CD4-positive, alpha-beta T cell treated with Interleukin-15 for 4 hours (primary cell): ENCODE data around the gene HAP1.

Experiments
- DNase-seq: peaks from one replicate; pipeline ENCODE4 v3.0.0-alpha.2; 2020; ENCODE audit warnings: low spot score

The HAP1 gene

DNA sequence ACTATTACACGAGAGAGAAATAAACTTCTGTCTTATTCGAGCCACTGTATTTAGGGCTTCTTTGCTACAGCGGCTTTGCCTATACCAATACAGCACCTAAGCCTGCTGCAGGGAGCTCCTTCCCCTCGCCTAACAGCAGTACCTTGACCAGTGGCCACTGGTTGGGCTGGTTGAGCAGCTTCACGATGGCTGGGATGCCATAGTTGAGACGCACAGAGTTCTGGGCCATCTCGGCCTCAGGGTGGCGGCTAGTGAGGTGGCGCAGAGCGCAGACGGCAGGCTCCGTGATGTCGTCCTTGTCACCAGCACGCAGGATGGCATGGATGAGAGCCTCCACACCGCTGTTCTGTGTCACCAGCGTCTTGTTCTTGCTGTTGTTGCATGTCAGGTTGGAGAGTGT is 28.4 kb upstream of the HAP1 start:
- DNase-seq: no peak

DNA sequence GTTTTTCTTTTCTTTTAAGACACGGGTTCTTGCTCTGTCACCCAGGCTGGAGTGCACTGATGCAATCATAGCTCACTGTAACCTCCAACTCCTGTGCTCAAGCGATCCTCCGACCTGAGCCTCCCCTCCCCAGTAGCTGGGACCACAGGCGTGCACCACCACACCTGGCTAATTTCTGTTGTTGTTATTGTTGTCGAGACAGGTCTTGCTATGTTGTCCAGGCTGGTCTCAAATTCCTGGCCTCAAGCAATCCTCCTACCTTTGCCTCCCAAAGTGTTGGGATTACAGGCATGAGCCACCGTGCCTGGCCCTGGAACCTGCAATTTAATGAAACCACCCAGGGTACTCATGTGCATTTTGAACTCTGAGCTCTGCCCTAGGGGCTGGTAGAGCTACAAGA is 27.9 kb upstream of the HAP1 start:
- no peak for DNase-seq

DNA sequence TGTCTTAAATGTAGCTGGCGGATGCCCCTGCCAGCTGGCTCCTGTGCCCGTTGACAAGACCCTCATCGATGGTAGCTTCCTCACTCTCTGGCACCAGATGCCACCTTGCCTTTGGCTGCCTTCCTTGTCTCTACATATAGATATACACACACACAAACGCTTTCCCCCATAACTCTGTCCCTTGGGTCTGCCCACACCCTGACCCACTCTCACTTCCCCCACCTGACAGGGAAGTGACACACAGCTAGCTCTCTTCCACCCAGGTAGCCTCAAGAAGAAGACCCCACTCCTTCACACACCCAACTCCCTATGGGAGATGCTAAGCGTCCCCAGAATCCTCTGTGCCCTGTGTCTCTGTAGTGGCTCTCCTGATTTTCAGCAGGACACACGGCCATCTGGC is 26.4 kb upstream of the HAP1 start:
- no peak for DNase-seq

DNA sequence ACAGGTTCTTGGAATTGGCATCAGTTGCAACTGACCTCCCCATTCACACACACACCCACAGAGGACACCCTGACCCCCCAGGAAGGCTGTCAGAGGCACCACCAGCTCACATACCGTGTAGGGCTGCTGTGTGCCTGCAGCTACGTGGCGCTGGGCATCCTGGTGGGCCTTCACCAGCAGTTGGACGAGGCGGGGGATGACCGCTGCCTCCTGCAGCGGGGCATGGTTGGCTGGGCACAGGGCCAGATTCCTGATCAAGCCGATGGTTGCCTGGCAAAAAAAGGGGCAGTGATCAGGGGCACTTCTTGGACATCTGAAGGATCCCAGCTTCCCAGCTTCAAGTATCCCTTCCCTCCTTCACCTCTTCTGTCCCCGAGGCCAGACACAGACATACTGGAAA is 24.2 kb upstream of the HAP1 start:
- no peak for DNase-seq

DNA sequence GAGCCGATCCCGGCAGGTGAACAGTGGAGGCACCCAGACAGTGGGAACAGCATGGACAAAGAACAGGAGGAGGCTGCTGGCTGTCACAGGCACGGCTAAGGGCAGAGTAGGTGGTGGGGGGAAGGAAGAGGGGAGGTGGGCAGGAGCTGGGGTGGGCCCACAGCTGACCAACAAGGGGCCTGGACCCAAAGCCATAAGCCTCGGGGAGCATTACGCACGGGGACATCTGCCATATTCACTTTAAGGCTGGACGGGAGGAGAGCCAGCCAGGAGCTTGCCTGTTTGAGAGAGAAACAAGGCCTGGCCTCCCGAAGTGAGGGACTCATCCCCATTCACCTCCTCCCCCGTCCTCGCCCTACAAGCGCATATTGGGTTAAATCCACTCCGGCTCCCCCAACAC is 19.6 kb upstream of the HAP1 start:
- no peak for DNase-seq

DNA sequence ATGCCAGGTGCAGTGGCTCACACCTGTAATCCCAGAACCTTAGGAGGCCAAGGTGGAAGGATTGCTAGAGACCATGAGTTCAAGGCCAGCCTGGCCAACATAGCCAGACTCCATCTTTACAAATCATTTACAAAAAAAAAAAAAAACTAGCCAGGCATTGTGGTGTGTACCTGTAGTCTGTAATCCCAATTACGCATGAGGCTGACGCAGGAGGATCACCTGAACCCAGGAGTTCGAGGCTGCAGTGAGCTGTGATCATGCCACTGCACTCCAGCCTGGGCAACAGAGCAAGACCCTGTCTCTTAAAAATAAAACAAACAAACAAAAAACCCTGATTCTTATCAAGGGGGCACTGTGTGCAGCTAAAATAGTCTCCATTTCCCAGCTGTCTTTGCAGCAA is 16.8 kb upstream of the HAP1 start:
- no peak for DNase-seq

DNA sequence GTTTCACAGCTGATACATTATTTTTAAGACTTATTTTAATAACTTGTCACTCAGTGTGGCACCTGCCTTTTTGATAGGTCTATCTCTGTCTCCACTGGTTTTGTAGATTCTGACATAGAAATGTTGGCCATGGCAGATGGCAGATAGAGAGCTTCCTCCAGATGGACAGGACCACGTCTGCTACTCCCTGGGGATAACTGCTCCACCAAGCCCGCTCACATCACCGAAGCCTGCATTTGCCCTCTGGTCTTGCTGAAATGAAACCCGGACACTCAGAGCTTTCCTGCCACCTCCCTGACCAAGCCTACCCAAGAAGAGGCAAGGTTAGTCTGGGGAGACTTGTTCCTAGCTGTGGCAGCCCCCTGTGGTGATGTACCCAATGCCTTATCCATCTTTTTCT is 16.4 kb upstream of the HAP1 start:
- DNase-seq: no peak

DNA sequence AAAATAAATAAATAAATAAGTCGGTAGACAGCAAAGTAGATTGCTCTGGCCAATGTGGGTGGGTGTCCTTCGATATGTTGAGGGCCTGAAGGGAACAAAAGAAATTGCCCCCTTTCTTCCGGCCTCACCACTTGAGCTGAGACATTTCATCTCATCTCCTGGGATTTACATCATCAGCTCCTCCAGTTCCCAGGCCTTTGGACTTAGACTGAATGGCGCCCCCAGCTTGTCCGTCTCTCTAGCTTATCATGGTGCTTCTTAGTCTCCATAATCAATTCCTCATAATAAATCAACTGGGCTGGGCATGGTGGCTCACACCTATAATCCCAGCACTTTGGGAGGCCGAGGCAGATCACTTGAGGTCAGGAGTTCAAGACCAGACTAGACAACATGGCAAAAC is 13.8 kb upstream of the HAP1 start:
- no peak for DNase-seq

DNA sequence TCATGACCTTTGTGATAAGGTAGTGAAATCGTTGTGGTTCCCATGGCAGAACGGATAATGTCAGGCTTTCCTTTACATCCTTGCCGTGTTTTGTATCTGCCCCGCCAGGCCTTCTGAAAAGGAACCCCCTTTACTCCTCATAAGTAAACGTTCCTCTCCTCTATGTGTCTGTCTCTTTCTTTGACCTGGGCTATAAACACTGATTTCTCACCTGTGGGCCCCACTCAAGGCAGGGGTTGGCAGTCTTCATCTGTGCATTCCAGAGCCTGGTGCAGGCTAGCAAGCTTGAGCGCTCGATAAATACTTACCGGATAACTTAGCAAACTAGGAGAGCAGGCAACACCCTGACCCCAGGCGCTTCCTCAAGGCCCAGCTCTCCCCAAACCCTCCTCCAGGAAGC is 7.3 kb upstream of the HAP1 start:
- DNase-seq: no peak

DNA sequence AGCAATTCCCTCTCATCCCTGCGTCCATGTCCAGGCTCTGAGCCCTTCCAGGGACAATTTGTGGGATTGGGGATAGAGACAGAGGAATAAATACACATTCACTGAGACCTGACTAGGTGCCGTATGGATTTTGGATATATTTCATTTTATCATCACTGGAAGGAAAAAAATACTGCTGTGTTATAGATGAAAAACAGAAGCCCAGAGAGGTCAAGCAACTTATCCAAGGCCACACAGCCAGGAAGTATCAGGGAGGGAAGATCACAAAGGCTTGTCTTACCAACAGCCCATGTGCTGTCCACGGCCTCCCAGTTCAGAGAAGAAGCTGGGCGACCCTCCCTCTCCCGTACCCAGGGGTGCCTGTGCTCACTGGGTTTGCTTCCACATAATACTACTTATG is 6.1 kb upstream of the HAP1 start:
- DNase-seq: no peak

DNA sequence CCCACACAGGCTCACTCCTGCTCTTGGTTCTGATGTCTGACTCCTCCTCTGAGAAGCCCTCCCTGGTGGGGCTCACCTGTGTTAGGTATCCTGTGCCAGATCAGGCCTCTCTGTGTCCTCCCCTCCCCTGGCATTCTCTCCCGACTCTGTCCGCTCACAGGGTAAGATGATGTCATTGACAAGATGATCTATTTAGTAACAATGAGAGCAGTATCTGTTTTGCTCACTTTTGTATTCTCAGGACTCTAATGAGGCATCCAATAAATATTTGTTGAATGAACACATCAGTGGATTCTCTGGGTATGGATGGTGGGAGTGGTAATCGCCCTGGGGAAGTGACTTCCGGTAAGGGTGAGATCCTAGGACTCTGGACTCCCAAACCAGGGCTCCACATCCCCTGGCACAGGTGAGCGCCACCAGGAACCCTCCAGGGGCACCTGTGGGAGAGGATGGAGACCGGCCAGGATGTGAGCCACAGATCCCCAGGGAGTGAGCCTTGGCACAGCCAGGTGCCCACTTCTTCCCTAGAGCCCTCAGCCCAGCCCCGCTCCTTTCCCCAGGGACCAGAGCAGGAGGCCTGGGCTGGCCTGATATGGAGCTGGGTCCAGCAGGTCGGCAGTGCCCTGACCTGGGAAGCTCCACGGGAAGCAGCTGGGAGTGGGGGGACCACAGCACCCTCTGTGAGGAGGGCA is 5.4 kb upstream of the HAP1 start:
- no peak for DNase-seq

DNA sequence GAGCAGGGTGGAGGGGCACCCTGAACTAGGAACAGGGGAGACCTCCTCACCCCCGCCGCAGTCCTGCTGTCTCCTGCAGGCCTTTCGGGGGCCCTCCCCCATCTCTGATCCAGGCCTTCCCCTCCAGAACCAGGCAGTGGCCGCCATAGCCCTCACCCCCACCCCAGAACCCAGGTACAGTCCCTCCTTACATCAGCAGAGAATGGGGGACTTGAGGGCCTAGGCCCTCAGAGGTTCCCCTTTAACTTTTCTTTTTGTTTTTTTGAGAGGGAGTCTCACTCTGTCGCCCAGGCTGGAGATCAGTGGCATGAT is 4.3 kb upstream of the HAP1 start:
- DNase-seq: no peak

DNA sequence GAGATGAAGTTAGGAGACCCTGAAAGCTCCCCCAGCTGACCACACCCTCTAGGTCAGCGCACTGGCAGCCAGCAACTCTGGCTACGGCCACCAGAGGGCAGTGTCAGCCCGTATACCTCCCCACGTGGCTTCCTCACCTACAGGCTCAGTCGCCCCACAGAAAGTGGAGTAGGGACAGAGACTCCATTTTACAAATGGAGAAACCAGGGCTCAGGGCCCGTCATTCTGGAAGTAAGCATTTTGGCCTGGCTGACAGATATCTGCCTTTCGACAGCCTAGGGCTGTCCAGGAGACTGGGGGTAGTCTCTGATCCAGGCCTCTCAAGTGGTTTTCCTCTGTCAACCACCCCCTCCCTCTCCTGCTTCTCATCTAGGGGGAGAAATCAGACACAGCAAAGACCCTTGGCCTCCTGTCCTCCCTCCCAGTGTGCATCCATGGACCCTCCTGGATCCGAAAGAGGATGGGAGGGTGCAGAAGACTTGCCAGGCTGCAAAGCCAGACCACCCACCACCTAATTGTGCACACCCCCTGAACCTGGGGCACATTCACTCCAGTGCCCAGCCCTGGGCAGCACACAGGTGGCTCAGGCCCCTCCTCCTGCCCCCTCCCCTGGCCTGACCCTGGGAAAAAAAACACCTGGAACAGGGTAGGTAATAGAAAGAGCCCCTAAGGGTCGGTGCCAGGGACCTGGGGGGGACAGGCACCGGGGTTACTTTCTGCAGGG is 3.8 kb upstream of the HAP1 start:
- peak; percentile 77 for DNase-seq

DNA sequence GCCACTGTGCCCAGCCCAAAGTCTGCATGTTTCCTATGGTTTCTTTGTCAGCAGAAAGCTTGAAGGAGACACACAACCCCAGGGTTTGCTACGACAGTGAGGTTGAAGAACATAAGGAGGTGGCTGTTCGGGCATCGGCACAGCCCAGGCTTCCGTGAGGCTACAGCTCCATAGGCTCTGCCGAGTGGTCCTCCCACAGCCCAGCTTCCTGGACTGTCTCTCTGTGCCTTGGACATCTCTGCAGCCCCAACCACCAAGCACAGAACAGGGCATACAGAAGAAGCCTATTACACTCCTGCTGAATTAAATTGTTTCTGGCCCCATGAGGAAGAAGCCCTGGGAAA is 3.2 kb upstream of the HAP1 start:
- DNase-seq: no peak

DNA sequence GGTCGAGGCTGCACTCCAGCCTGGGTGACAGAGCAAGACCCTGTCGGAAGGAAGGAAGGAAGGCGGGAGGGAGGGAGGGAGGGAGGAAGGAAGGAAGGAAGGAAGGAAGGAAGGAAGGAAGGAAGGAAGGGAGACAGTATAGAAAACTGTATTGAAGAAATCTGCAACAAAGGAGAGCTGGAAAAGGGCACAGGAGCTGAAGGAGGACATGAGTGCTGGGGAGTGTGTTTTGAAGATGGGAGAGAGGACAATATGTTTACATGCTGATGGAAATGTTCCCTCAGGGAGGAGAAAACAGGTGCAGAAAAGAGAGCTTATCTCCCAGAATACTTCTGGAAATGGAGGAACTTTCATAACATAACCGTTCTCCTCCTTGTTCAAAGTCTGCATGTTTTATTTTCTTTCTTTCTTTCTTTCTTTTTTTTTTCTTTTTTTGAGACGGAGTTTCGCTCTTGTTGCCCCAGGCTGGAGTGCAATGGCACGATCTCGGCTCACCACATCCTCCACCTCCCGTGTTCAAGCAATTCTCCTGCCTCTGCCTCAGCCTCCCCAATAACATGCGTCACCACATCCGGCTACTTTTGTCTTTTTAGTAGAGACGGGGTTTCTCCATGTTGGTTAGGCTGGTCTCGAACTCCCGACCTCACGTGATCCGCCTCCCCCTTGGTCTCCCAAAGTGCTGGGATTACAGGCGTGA is 2.7 kb upstream of the HAP1 start:
- DNase-seq: no peak

DNA sequence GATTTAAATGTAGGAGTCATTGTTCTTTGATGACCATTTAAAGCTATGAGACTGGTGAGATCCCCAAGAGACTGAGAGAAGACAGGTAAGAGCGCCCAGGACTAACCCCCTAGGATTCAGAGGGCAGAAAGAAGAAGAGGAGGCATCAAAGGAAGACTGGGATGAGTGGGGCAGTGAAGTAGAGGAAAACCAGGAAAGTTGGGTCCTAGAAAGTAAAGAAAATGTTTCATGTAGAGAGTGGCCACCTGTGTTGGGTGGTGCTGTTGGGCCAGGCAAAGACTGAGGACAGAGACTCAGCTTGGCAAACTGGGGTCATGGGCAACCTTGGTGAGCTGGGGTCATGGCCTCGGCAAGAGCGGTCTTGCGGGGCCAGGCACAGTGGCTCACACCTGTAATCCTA is 1.3 kb upstream of the HAP1 start:
- no peak for DNase-seq

DNA sequence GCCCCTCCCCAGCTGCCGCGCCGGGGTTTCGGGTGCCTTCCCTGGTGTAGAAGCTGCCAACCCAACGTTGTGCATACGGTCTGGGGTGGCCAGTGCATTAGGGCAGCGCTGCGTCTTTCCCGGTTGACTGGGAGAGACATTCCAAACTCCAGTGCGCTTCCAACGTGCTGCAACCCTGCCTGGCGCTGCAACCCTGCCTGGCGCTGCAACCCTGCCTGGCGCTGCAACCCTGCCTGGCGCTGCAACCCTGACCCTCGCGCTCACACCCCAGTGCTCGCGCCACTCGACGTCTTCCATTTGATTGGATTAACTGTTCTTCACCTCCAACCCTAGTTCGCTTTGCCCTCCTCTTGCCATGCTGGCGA is 488 bp upstream of the HAP1 start:
- no peak for DNase-seq

DNA sequence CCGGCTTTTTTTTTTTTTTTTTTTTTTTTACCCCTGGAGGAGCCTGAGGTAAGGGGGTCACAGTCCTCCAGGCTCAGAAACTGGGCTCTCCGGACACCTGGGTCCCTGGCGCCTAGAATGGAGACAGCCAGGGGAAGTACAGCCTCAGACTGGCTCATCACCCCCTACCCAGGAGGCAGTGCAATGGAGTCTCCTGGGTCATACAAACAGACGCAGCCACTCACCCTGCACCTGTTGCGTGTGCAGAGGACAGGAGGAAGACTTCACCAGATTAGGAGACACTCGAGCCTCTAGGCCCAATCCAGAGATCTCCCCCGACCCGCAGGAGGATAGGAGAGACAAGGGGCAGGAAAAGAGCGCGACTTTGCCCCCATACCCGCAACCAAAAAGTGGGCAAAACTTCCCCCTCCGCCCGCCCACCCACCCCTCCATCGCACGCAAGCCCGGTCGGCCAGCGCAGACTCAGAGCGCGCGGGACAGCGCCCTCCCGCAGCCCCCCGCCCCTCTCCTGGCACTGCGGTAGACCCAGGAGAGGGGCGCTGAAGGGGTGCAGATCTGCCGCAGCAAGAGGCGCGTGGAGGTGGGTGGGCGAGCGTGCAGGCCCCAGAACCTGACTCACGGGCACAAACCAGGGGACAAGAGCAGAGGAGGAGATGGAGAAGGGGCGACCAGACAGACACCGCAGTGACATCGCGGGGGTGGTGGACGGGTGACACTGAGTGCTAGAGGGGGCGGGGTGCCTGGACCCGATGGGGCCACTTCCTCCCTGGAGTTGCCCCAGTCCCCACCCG is 900 bp downstream of the HAP1 start:
- DNase-seq: no peak

DNA sequence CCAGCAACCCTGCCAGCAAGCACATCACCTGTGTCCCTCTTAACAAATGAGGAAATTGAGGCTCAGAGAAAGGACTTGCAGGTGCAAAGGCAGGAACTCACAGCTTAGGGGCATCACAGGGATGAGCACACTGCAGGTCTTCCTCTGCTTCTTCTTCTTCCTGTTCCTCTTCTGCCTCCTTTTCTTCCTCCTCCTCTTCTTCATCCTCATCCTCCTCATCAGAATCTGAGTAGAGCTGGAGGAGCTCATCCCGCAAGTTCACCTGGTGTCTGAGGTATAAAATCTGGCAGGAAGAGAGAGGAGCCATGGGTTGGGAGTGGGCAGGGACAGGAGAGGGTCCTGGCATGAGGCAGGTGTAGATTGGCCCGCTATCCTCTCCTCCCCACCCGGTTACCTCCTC is 2.6 kb downstream of the HAP1 start:
- DNase-seq: no peak

DNA sequence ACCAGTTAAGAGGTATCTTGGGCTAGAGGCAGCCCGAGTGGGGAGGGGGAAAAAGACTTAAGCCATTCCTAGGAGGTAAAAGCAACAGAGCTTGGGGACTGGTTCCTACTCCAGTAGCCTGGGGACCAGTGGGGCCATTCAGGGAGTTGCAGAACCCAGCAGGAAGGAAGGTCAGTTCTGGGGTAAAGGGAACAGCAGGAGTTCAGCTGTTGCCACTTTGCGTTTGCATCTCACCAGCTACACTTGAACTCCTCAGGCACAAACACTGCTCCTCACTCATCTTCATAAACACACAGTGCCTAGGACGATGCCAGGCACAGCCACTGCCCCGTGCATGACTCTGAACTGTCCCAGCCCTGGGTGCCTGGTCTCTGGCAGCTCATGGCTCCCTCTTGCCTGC is 4.0 kb downstream of the HAP1 start:
- DNase-seq: no peak

DNA sequence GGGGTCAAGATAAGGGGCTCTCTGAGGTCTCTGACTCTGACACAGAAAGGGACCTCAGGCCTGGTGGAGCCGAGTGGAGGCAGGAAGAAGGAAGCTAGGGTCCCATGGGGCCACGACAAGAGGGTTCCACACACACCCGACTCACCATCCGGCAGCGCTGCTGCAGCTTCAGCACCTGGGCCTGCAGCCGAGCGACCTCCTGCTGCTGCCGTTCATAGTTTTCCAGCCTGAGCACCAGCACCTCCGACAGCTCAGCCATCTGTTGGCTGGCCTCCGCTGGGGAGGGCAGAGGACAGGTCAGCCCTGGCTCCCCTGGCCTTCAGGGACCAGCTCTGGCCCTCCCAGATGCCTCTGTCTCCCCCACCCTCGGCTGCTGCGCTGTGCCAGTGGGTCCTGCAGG is 6.4 kb downstream of the HAP1 start:
- no peak for DNase-seq

DNA sequence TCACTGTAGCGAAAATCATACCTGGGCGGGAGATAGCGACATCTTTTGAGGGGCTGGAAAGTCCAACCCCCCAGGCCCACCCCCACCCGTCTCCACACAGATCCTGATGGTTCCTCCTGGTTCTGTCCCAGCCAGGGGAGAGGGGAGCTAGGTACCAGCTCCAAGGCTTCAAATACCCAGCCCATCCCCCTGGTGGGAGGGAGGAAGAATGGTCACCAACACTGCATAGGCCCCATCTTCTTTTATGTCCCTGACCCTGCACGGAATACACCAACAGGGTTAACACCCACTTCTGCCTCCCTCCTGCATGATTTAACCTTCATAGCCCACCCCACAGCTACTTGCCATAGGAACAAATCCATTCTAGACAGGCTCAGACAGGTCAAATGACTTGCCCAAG is 9.3 kb downstream of the HAP1 start:
- DNase-seq: no peak

DNA sequence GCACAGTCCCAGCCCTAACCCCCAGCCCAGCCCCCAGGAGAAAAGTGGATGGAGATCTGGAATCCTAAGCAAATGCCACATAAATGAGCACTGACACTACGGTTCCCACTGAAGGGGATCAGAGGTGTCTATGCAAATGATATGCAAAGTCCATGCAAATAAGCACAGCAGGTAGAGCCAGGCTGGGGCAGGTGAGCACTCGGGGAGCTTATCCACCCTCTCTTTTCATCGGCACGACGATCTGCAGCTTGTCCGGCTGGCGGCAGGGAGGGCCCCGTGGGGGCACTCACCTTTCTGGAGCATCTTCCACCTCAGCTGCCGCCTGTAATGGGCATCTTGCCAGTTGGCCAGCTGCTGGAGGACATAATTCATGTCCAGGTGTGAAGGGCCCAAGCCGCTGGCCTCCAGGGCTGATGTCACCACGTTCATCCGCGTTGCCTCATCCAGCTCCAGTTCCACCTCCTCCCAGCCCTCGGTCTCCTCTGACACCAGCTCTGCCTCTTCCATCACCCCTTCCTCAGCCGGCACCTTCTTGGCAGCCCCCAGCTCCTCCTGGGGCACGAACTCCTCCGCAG is 9.9 kb downstream of the HAP1 start:
- no peak for DNase-seq
